GM21360 (cell line): Measurements from ENCODE around the gene MEGF11.
A peak's percentile ranks its signal among the peaks of the same experiment; 100 is the strongest.

Experiments
- ATAC-seq: cut with Tn5 transposase; IDR thresholded peaks from one replicate; pipeline ENCODE4 v1.9.1; 2021; ENCODE audit warnings: mild to moderate bottlenecking, moderate library complexity; ENCODE audit not compliant: unreplicated experiment

MEGF11 gene

DNA sequence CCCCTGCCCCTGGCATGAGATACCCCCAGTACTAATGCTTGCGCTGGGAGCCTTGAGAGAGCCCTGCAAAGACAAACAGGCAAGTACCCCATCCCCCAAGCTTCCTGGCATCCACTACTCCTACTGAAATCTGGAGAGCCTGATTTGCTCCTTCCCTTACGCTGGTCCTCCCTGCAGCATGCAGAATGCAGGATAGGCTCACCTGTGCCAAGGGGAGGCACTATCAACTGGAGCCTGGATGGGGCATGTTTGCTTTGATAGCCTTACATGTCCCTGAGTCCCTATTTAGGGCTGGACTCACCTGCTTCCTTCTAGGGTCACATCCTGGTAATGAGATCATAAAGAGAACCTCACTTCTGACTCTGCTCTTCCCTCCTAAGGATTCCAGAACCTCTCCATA is 341.3 kb downstream of the MEGF11 start:
- no peak for ATAC-seq

GRCh38 chr15:65910341-65910740 is 343.2 kb downstream of the MEGF11 start:
- no peak for ATAC-seq

DNA sequence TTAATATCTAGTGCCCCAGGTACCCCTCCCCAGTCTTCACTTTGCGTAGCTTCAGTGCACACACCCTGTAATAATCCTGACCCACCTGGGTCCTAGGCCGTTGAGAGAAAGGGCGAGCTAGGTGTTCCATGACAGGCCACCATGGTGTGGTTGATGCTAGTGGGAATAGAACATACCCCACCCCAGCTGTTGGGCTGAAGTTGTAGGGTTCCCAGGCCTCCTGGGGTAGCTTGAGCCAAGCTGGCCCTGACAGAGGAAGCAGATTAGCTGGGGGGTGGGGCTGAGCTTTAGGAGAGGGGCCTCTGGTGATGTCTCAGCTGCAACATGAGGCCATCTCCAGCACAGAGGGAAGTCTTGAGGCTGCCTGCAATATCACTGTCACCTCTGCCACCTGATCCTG is 343.7 kb downstream of the MEGF11 start:
- no peak for ATAC-seq

DNA sequence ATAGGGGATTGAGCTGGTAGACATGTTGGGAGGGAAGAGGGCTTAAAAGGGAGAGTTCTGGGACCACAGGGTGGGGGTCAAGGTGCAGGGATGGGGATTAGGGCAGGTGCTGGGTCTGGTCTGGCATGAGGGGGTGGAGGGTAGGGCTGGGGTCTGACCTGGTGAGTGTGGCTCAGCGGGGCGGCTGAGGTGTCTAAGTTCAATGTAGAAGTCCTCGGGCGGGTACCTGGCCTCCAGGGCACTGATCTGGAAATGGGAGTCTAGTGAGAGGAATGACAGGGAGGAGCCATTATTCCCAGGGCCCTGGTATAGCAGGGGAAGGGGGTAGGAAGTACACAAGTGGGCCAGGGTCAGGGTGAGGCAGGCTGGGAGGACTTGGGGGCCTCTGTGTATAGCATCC is 344.7 kb downstream of the MEGF11 start:
- ATAC-seq: no peak

- no peak for ATAC-seq
These were observed 345.9 kb downstream of the MEGF11 start for GRCh38 chr15:65907661-65908060.

DNA sequence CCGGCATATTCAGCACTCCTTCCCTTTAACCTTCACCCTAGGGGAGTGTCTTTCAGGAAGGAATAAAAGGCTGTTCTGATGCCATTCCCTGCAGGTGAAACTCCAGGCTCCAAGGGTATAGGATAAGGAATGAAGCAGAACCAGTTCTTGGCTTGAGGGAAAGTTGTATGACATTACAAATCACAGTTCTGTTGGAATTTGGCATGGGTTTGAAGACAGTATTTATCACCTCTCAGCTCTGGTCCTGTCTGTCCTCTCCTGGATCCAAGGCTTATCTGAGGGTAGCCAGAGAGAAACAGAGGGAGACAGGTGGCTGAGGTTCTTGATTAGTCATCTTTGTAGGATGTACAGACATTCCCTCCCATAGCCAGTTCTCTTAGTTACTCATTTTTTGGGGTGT is 347.2 kb downstream of the MEGF11 start:
- no peak for ATAC-seq

- ATAC-seq: no peak
These were observed 349.2 kb downstream of the MEGF11 start for GRCh38 chr15:65904301-65904700.

GRCh38 chr15:65903296-65904073 is 350.1 kb downstream of the MEGF11 start:
- ATAC-seq: no peak

- ATAC-seq: peak; percentile 58
These were observed 351.2 kb downstream of the MEGF11 start for GRCh38 chr15:65902373-65902772.

GRCh38 chr15:65901836-65902235 is 351.7 kb downstream of the MEGF11 start:
- no peak for ATAC-seq

DNA sequence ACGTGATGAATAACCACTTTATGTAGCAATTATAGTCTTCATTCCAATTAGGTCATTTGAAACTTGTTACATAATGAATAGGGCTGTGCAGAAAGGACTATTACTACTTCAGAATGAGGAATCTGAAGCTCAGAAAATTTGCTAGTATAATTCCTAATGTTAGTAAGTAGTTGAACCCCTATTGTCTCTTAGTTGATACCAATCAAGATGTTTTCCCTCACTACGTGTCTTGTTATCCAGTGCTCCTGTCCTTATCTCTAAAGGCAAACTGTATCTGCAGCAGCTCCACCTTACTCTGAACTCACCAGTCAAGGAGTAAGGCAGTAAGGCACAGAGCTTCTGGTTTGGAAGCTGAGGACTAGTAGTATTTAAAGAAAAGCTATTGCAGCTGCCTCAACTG is 352.2 kb downstream of the MEGF11 start:
- no peak for ATAC-seq

DNA sequence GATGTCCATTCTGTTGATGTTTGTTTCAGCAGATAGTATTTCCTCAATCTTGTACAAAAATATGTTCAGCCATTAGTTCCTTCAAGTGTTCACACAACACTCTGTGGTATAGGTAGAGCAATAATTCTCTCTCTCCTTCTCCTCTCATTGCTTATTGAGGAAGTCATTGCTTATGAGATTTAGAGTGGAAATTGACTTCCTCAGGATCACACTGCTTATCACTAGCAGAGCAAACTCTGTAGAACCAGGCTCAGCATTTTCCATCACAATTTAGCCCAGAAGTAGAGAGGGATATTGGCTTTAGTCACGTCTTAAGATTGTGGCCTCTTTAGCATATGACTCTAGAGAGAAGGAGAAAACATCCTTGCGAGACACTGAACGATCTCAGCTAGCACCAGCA is 353.1 kb downstream of the MEGF11 start:
- ATAC-seq: no peak

DNA sequence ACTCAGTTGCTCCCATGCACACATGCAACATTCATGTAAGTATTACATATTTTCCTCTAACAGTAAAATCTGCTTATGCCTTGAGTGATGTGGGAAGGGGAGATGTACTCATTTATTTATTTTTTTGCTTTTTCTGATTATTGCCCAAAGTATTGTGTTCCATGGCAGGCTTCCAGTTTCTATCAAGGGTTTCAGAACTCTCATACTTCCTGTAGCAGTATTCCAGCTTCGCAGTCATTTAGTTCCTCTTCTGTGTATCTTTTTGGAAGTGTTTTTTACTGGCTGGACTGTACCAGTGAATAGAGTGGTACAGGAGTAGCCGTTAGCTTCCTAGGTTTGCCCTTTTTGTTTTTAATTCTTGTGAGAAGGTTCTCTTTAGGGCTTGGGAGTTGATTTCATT is 357.3 kb downstream of the MEGF11 start:
- ATAC-seq: no peak

GRCh38 chr15:65893060-65893459 is 360.5 kb downstream of the MEGF11 start:
- no peak for ATAC-seq

DNA sequence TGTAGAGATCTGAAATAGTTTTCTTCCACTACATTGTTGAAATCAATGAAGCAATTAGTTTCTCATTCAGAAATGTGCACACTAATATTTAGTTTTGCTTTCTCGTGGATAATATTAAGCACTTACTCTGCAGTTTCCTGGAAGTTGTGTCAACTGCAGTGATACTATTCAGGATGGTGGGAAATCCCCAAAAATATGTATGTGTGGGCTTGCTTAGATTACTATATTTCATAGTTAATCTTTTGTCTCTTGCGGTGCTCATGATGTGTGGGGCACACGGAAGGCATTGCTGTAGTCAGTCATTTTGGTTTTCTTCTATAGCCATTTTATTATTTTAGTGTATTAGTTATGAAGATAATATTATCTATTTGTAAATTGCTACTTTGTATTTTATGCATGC is 364.6 kb downstream of the MEGF11 start:
- ATAC-seq: no peak

DNA sequence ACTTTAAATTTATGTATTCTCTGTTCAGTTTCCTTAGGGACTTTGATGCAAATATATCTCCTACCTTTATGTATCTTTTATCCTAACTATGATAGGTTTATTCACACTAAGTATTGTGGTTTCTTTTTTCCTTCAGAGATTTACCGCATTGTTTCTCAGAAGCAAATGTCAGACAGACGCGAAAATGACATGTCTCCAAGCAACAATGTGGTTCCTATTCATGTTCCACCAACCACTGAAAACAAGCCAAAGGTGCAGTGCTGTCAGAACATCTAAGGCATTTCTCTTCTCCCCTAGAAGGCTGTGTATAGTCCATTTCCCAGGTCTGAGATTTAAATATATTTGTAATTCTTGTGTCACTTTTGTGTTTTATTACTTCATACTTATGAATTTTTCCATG is 366.0 kb downstream of the MEGF11 start:
- ATAC-seq: no peak

- no peak for ATAC-seq
These were observed 367.8 kb downstream of the MEGF11 start for GRCh38 chr15:65885668-65886218.

- ATAC-seq: no peak
These were observed 369.0 kb downstream of the MEGF11 start for GRCh38 chr15:65884511-65884910.

GRCh38 chr15:65883571-65883970 is 370.0 kb downstream of the MEGF11 start:
- ATAC-seq: no peak

- no peak for ATAC-seq
These were observed 371.6 kb downstream of the MEGF11 start for GRCh38 chr15:65881766-65882434.

GRCh38 chr15:65877749-65878148 is 375.8 kb downstream of the MEGF11 start:
- ATAC-seq: no peak

DNA sequence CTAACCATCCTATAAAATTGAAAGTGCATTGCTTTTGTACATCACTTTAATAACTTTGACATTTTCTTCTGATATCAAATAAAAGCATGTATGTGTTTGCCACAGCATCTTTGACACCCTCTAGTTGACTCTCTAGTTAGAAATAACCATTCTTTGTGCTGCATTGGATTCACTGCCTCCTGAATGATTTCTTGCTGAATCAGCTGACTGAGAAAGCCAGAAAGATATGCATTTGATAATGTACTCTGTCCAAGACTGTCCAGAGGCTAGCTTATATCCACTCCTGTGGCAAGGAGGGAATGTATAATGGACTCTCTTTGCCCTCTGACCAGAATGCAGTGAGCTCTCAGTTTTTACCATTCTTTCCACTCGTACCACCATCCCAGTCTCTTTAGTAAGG is 378.1 kb downstream of the MEGF11 start:
- ATAC-seq: no peak
